Parathyroid adenoma (tissue), 2 donors: ENCODE data around the gene TRAF3.

Experiments used
- H2AFZ ChIP-seq: fragments of 300-600 bp; sonication (generic); one replicate; pipeline ENCODE4 v1.7.0; 2017; ENCODE audit warnings: antibody characterized with exemption, mild to moderate bottlenecking
- H3K27ac ChIP-seq: fragments of 300-600 bp; sonication (generic); one replicate; pipeline ENCODE4 v1.7.0; 2017
- H3K27me3 ChIP-seq: fragments of 300-600 bp; sonication (generic); one replicate; pipeline ENCODE4 v1.7.0; 2017; ENCODE audit warnings: low read length; ENCODE audit not compliant: control insufficient read depth, insufficient read depth
- H3K36me3 ChIP-seq: fragments of 300-600 bp; sonication (generic); one replicate; pipeline ENCODE4 v1.7.0; 2017; ENCODE audit warnings: low read length; ENCODE audit not compliant: control insufficient read depth, insufficient read depth
- H3K4me1 ChIP-seq: fragments of 300-600 bp; sonication (generic); one replicate; pipeline ENCODE4 v1.7.0; 2017; ENCODE audit warnings: control low read depth
- H3K4me2 ChIP-seq: fragments of 300-600 bp; sonication (generic); one replicate; pipeline ENCODE4 v1.7.0; 2017; ENCODE audit warnings: low read length
- H3K4me3 ChIP-seq: fragments of 300-600 bp; sonication (generic); one replicate; pipeline ENCODE4 v1.7.0; 2017; ENCODE audit warnings: low read depth, low read length
- H3K79me2 ChIP-seq: fragments of 300-600 bp; sonication (generic); one replicate; pipeline ENCODE4 v1.7.0; 2017; ENCODE audit warnings: control low read depth
- H3K9ac ChIP-seq: fragments of 300-600 bp; sonication (generic); one replicate; pipeline ENCODE4 v1.7.0; 2017; ENCODE audit warnings: mild to moderate bottlenecking
- H3K9me3 ChIP-seq: fragments of 300-600 bp; sonication (generic); one replicate; pipeline ENCODE4 v1.7.0; 2017; ENCODE audit warnings: low read length; ENCODE audit not compliant: control insufficient read depth
- TF ChIP-seq, protein P1 (sequence below): fragments of 300-600 bp; sonication (generic); IDR thresholded peaks from one replicate; pipeline ENCODE4 v1.7.0; 2017; ENCODE audit warnings: antibody characterized with exemption, mild to moderate bottlenecking
- donor health status: primary hyperparathyroidism.

The TRAF3 gene

GRCh38 chr14:102776761-102777710, at the start of gene TRAF3:
TRAF3 (plus strand) TSS chr14:102777449; CDS start chr14:102870202, 92,753 bp downstream.
- Histone ChIP-seq H3K4me3 (peak within 1 kb of the TSS; percentile 60), H3K27ac (peak within 1 kb of the TSS; percentile 68), H3K36me3 (no peaks in the 10 kb centered on the region), H3K9me3 (no peaks in the 10 kb centered on the region), H2AFZ (peak within 1 kb of the TSS; percentile 92), H3K9ac (no peak within 1 kb of the TSS), H3K79me2 (peaks cover 19% of the 10 kb centered on the region), H3K4me2 (peak within 1 kb of the TSS; percentile 79), H3K27me3 (no peaks in the 10 kb centered on the region), H3K4me1 (no peaks in the 10 kb centered on the region)
- TF ChIP-seq, protein P1, sequence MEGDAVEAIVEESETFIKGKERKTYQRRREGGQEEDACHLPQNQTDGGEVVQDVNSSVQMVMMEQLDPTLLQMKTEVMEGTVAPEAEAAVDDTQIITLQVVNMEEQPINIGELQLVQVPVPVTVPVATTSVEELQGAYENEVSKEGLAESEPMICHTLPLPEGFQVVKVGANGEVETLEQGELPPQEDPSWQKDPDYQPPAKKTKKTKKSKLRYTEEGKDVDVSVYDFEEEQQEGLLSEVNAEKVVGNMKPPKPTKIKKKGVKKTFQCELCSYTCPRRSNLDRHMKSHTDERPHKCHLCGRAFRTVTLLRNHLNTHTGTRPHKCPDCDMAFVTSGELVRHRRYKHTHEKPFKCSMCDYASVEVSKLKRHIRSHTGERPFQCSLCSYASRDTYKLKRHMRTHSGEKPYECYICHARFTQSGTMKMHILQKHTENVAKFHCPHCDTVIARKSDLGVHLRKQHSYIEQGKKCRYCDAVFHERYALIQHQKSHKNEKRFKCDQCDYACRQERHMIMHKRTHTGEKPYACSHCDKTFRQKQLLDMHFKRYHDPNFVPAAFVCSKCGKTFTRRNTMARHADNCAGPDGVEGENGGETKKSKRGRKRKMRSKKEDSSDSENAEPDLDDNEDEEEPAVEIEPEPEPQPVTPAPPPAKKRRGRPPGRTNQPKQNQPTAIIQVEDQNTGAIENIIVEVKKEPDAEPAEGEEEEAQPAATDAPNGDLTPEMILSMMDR: no peak

- Histone ChIP-seq H3K27ac (no peak overlapping the region), H3K9ac (no peak overlapping the region), H2AFZ (no peak overlapping the region), H3K4me1 (no peaks in the 10 kb centered on the region), H3K27me3 (no peaks in the 10 kb centered on the region), H3K9me3 (no peaks in the 10 kb centered on the region), H3K4me3 (no peak overlapping the region), H3K36me3 (no peaks in the 10 kb centered on the region), H3K79me2 (no peaks in the 10 kb centered on the region), H3K4me2 (no peak overlapping the region)
- TF ChIP-seq, protein P1: no peak
These were observed 48.7 kb upstream of the TRAF3 start for GRCh38 chr14:102728501-102728900.

DNA sequence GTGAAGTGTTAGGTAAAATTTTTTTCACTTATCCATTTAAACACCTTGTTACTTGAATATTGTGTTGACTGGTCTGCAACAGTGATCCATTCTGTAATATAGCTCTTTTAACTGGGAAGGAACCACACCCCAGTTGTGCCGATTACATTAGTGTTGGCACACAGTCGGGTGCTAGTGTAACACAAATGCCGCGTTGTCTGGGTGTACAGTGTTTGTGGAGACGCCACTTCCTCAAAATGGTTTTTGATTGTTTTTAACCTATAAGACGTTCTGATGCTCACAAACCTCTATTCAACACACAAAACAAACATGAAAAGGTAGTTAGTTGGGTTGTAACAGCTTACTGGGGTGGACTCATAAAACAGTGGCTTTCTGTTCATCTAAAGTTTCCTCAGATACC, 48.0 kb upstream of the TRAF3 start:
- Histone ChIP-seq H3K27me3 (no peaks in the 10 kb centered on the region), H3K4me3 (no peak overlapping the region), H3K9me3 (no peaks in the 10 kb centered on the region), H3K4me1 (no peaks in the 10 kb centered on the region), H3K9ac (no peak overlapping the region), H3K36me3 (no peaks in the 10 kb centered on the region), H3K79me2 (no peaks in the 10 kb centered on the region), H3K27ac (no peak overlapping the region), H2AFZ (no peak overlapping the region), H3K4me2 (no peak overlapping the region)
- TF ChIP-seq, protein P1: no peak

DNA sequence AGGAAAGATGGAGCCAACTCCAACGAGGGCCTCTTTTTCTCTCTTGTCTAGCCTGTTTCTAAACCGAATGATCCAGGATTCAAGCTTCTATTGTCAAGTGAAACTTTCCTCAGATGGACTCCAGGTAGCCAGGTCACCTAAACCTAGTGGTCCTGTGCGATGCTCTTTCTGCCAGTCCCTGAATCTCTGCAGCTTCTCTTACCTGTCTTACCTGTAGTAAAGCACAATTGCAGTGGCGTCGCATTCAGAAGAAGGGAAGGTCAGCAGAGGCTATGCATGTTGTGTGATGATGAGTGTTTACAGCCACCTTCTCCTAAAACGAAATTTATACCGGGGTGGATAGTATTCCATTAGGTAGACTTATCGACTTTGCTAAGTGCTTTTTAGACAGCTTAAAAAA, 47.4 kb upstream of the TRAF3 start:
- Histone ChIP-seq H3K4me1 (no peaks in the 10 kb centered on the region), H3K4me2 (no peak overlapping the region), H3K9me3 (no peaks in the 10 kb centered on the region), H3K79me2 (no peaks in the 10 kb centered on the region), H3K27me3 (no peaks in the 10 kb centered on the region), H3K4me3 (no peak overlapping the region), H3K27ac (no peak overlapping the region), H2AFZ (no peak overlapping the region), H3K36me3 (no peaks in the 10 kb centered on the region), H3K9ac (no peak overlapping the region)
- TF ChIP-seq, protein P1: no peak
